GM18508 (cell line): ENCODE measurements around the gene PCDH7.

Experiments used
- ATAC-seq: cut with Tn5 transposase; IDR thresholded peaks from one replicate; pipeline ENCODE4 v1.9.1; 2021; ENCODE audit warnings: moderate number of reproducible peaks; ENCODE audit not compliant: insufficient read depth, unreplicated experiment

PCDH7 gene

GRCh38 chr4:30770812-30771211 lies 50.6 kb downstream of the PCDH7 start:
- no peak for ATAC-seq

GRCh38 chr4:30776451-30776850 lies 56.3 kb downstream of the PCDH7 start:
- no peak for ATAC-seq

- no peak for ATAC-seq
Observed at GRCh38 chr4:30776921-30777415, 56.8 kb downstream of the PCDH7 start.
